Neural progenitor cell (in vitro differentiated cells): ENCODE results near the gene RPTOR.

Source experiments
- CTCF ChIP-seq: fragments of 200-600 bp; sonication (generic); IDR thresholded peaks from 2 replicates; pipeline ENCODE4 v1.5.1; 2017; ENCODE audit warnings: antibody characterized with exemption, mild to moderate bottlenecking
- EZH2phosphoT487 ChIP-seq: fragments of 200-600 bp; sonication (generic); IDR thresholded peaks from 2 replicates; pipeline ENCODE4 v1.6.1; 2017; ENCODE audit warnings: antibody characterized with exemption

GRCh38 chr17:80720610-80721577 lies 176.3 kb downstream of the RPTOR start:
- TF ChIP-seq CTCF, result no peak
- no peak for TF ChIP-seq EZH2phosphoT487
